Ascending aorta (tissue), 2 donors: ENCODE data around the gene HHIP. TPM values are rescaled to one million over a fixed set of nuclear protein-coding genes. Genes with fewer than 3 reads are reported as not detected.
A peak's percentile ranks its signal among the peaks of the same experiment; 100 is the strongest.

Source experiments
- DNase-seq, 2 donors: peaks; one replicate each; pipeline ENCODE4 v3.0.0-alpha.2; 2019; ENCODE audit warnings: low spot score in 2 of 2
- H3K27ac ChIP-seq, 2 donors: fragments of 200-600 bp; sonication (generic); one replicate each; pipeline ENCODE4 v1.5.1; 2016 to 2017; ENCODE audit warnings: mild to moderate bottlenecking in 1 of 2
- H3K27me3 ChIP-seq: fragments of 200-600 bp; sonication (generic); one replicate; pipeline ENCODE4 v1.5.1; 2017
- H3K36me3 ChIP-seq, 2 donors: fragments of 200-600 bp; sonication (generic); one replicate each; pipeline ENCODE4 v1.5.1; 2016
- H3K4me1 ChIP-seq, 2 donors: fragments of 200-600 bp; sonication (generic); one replicate each; pipeline ENCODE4 v1.5.1; 2016 to 2017; ENCODE audit warnings: mild to moderate bottlenecking in 1 of 2
- H3K4me3 ChIP-seq, 2 donors: fragments of 200-600 bp; sonication (generic); one replicate each; pipeline ENCODE4 v1.5.1; 2016 to 2017; ENCODE audit warnings: mild to moderate bottlenecking in 1 of 2
- H3K9me3 ChIP-seq, 2 donors: fragments of 200-600 bp; sonication (generic); one replicate each; pipeline ENCODE4 v1.5.1; 2016
- intact Hi-C: fragments of 100-400 bp; cut with DNase I; formaldehyde crosslinking; loops from one replicate; pipeline ENCODE4 v1.15.1; 2023
- total RNA-seq: library from RNA; depleted of rRNA; stranded (reverse); fragments of >200 nt; gene quantifications from one replicate; pipeline ENCODE4 v1.1.0, GENCODE V29; 2016
- TF ChIP-seq, protein P1 (sequence below), 3 experiments: fragments of 200-600 bp in 2 of 3; fragments of 450-650 bp in 1 of 3; sonication (generic) in 2 of 3; IDR thresholded peaks; one replicate each; pipeline ENCODE4 v1.5.1; 2016 to 2019; ENCODE audit warnings: antibody characterized with exemption in 3 of 3, mild to moderate bottlenecking in 1 of 3, moderate library complexity in 1 of 3

HHIP gene
- total RNA-seq, 1 donor from 2014 or later: 2.2 TPM

DNA sequence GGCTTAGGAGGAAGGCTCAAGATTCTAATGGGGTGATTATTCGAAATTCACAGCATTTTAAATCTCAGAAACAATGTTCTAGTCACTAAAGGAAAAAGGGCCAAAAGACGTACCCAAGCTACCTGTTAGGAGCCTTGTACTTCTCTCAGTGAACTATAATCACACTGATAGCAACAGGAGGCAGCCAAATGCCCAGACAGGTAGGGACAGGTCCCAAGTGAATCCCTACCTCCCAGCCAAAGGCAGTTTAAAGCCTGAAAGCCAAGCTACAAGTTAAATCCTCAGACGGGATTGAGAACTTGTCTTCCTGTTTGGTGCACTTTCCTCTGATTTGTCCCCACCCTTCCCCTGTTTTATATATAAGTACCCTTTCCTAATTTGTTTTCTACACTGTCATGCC lies 24.3 kb upstream of the HHIP start:
- H3K27ac ChIP-seq: no peak overlapping the region
- TF ChIP-seq, protein P1, sequence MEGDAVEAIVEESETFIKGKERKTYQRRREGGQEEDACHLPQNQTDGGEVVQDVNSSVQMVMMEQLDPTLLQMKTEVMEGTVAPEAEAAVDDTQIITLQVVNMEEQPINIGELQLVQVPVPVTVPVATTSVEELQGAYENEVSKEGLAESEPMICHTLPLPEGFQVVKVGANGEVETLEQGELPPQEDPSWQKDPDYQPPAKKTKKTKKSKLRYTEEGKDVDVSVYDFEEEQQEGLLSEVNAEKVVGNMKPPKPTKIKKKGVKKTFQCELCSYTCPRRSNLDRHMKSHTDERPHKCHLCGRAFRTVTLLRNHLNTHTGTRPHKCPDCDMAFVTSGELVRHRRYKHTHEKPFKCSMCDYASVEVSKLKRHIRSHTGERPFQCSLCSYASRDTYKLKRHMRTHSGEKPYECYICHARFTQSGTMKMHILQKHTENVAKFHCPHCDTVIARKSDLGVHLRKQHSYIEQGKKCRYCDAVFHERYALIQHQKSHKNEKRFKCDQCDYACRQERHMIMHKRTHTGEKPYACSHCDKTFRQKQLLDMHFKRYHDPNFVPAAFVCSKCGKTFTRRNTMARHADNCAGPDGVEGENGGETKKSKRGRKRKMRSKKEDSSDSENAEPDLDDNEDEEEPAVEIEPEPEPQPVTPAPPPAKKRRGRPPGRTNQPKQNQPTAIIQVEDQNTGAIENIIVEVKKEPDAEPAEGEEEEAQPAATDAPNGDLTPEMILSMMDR (IDR thresholded peaks at IDR 0.05): no peak
- H3K27me3 ChIP-seq: no peaks in the 10 kb centered on the region
- DNase-seq: no peak
- H3K4me3 ChIP-seq: no peak overlapping the region
- no peaks in the 10 kb centered on the region for H3K4me1 ChIP-seq
- intact Hi-C loops: no loop called here
- H3K36me3 ChIP-seq: no peaks in the 10 kb centered on the region
- H3K9me3 ChIP-seq: no peaks in the 10 kb centered on the region

DNA sequence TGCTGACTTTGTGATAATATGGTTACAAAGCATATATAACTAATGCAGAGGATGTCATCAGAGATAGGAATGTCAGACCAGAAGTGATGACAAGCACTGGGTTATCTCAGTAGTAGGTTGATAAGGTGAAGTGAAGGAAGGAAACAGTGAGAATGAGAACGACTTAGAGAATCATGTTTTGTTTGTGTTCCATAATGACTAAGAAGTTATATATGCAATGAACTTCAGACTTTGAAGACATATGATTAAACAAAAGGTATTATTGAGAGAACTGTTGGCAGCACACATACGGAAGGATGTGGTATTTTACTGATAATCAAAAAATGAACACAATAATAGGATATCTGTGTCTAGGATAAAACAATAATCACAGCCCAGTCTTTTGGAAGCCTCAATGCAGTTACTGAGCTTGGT lies 18.3 kb upstream of the HHIP start:
- Histone ChIP-seq H3K9me3 (no peaks in the 10 kb centered on the region), H3K36me3 (no peaks in the 10 kb centered on the region), H3K4me3 (no peak overlapping the region), H3K27me3 (no peaks in the 10 kb centered on the region), H3K27ac (no peak overlapping the region), H3K4me1 (no peaks in the 10 kb centered on the region)
- DNase-seq: no peak
- TF ChIP-seq, protein P1 (IDR thresholded peaks at IDR 0.05): no peak
- intact Hi-C loops: no loop called here

DNA sequence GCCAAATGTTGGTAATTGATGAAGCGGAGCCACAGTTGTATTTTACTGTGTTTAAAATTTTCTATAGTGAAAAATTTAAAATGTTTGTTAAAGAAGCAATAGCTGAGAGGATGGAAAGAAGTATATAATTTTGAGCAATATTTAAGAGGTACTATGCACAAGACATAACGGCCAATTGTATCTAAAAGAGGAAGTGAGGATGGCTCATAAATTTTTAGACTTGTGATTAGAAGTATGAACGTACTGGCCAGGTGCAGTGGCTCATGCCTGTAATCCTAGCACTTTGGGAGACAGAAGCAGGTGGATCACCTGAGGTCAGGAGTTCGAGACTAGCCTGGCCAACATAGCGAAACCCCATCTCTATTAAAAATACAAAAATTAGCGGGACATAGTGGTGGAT lies 12.7 kb upstream of the HHIP start:
- DNase-seq: no peak
- TF ChIP-seq, protein P1 (IDR thresholded peaks at IDR 0.05): no peak
- H3K4me1 ChIP-seq: no peaks in the 10 kb centered on the region
- H3K27ac ChIP-seq: no peak overlapping the region
- no peak overlapping the region for H3K4me3 ChIP-seq
- no peaks in the 10 kb centered on the region for H3K36me3 ChIP-seq
- no peaks in the 10 kb centered on the region for H3K27me3 ChIP-seq
- intact Hi-C loops: no loop called here
- H3K9me3 ChIP-seq: no peaks in the 10 kb centered on the region

DNA sequence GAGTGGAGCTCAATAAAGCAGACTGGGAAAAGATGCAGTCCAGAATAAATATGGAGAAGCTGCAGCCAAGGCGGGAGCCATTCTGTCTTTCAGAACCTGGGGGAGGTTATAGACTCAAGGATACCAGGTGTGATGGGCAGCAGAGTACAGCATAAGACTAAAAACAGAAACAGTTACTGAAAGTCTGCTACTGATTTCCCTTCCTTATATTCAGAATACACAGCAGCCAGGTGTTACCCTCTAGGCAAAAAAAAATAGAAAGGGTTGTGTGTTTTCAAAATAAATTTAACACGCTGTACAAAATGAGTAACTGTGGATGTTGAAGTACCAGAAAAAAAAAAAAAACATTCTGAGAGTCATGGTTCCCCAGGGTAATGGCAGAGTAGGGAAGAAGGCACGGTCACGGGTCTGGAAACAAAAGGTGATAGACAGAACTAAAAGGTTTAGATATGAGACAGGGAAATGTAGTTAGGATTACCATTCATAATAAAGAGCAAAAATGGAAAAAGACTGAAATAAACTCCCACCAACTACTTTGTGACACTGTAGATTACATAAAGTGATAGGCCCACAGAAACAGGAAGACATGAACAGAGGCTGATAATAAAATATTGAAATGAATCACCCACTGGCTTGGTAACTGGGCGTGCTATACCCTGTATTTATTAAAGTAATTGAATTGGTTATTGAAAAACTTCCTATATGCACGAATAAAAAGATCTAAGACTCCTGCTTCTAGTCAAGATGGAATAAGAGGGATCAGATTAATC lies 10.8 kb upstream of the HHIP start:
- Histone ChIP-seq H3K4me3 (no peak overlapping the region), H3K9me3 (no peaks in the 10 kb centered on the region), H3K27ac (no peak overlapping the region), H3K27me3 (no peaks in the 10 kb centered on the region), H3K36me3 (no peaks in the 10 kb centered on the region), H3K4me1 (no peaks in the 10 kb centered on the region)
- intact Hi-C loops: no loop called here
- no peak for DNase-seq
- TF ChIP-seq, protein P1 (IDR thresholded peaks at IDR 0.05): no peak

- H3K4me1 ChIP-seq: peaks cover 0 to 10% of the 10 kb centered on the region in 2 donors
- DNase-seq: no peak
- TF ChIP-seq, protein P1 (IDR thresholded peaks at IDR 0.05): no peak
- intact Hi-C loops: no loop called here
- peak overlapping the region in 1 of 2 donors; percentile 77 for H3K4me3 ChIP-seq
- H3K36me3 ChIP-seq: no peaks in the 10 kb centered on the region
- H3K9me3 ChIP-seq: no peaks in the 10 kb centered on the region
- H3K27me3 ChIP-seq: no peaks in the 10 kb centered on the region
- no peak overlapping the region for H3K27ac ChIP-seq
Measured at GRCh38 chr4:144644368-144645101, 1.4 kb upstream of the HHIP start.
